ENCODE measurements around the gene GPC6.

Gene GPC6

GRCh38 chr13:94153586-94153985 lies 927.0 kb downstream of the GPC6 start:
- DNase-seq: no peak

DNA sequence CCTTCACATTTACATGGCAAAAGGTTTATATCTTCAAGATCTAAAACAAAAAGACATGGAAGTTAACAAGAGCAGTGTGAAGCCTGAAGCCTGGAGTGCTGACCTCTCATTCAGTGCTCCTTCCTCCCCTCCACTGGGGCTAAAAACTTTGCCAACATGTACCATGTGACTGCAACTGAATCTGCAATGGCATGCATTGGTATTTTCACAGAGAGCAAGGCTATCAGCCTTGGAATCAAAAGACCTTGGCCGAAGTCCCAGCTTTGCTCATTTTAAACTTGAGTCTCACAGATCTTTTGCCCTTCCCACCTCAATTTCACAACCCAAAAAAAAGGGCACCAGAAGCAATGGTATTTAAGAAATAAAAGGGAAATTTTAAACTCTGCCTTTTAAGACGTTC lies 927.8 kb downstream of the GPC6 start:
- DNase-seq: peak; percentile 51

GRCh38 chr13:94157705-94158218 lies 931.2 kb downstream of the GPC6 start:
- no peak for DNase-seq

DNA sequence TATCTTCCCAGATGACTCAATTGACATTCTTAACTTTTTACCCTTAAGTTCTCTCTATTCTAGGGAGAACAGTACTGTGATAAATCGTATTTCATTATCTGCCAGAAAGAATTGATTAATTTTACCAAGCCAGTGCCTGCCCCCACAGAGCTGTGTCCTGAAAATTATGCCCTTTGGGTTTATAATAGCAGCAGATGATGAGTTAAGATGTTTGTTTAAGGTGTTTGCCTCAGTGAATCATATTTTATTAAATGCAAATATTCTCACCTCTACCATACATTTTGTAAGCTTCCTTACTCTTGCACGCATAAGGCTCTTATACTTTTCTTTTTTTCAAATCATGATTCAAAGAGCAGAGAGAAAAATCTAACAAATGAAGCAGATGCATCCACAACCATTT lies 934.3 kb downstream of the GPC6 start:
- no peak for DNase-seq

GRCh38 chr13:94162289-94162688 lies 935.7 kb downstream of the GPC6 start:
- no peak for DNase-seq

GRCh38 chr13:94163535-94163934 lies 936.9 kb downstream of the GPC6 start:
- DNase-seq: no peak

- no peak for DNase-seq
These were observed 942.3 kb downstream of the GPC6 start for GRCh38 chr13:94168783-94169453.

- no peak for DNase-seq
These were observed 943.0 kb downstream of the GPC6 start for GRCh38 chr13:94169454-94170144.

DNA sequence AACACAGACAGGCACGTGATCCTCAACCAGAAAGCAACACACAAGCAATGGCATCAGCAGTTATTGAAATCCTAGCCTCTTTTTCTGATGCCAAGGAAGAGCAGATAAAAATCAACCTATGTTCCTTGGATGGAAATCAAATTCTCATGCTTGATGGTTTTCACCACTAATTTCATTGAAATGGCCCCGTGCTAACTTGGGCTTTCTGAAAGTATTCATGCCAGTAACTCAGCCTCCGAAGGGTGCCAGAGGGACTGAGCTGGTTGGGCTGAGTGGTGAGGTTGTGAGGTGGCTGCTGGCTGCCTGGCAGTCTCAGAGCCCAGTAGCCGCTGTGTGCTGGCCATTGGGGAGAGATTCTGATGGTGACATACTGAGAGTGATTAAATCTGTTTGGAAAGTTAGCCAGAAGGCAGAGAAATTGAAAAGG lies 943.6 kb downstream of the GPC6 start:
- DNase-seq: no peak

- DNase-seq: no peak
These were observed 945.8 kb downstream of the GPC6 start for GRCh38 chr13:94172416-94172815.

DNA sequence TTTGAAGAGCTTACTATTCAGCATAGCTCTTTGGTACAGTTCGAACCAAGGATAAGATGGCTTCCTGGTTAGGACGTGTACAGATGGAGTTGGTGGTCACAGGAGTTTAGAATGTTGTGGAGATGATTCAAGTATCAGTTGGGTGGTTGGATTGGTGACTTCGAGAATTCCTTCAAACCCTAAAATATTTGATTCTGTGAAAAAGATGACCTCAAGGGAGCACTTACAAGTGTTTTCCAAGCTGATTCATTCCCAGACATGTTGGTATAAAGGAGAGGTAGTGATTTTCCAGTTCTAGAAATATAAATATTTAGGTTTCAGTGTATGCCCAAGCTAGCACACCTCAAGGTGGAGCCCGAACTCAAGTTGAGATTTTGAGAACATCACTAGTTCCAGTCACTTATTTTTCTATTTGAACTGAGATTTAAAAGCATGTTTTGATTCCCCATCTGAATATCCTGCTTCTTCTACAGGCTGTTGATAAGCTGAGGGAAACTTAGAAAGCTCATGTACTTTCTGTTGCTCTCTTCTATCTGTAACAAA lies 946.8 kb downstream of the GPC6 start:
- DNase-seq: peak; percentile 39

DNA sequence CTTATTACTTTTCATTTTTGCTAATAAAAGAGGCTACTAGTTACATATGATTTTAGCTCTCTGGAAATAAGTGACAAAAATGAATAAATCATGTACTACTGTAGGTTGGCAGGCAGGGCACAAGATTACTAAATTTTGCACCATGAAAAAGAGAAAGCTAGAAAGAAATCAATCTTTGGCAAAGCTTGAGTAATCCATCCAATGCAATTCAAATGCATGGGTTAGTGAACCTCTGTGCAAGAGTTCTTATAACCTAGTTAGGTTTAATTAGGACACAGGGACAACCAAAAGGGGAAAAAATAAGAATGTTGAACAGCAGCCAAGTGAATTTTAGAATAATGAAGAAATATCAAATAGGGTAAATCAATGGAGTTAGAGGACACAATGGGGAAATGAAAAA lies 947.4 kb downstream of the GPC6 start:
- no peak for DNase-seq

DNA sequence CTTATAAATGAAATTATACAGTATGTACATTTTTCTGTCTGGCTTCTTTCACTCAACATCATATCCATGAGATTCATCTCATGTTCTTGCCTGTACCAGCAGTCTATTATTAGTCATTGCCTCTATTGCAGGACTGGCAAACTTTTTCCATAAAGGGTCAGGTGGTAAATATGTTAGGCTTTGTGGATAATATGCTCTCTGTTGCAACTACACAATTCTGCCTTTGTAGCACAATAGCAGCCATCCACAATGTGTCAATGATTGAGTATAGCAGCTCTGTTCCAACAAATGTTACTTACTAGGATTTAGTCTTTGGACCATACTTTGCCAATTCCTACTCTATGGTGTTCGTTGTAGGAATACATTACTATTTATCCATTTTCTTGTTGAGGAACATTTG lies 948.5 kb downstream of the GPC6 start:
- DNase-seq: no peak

DNA sequence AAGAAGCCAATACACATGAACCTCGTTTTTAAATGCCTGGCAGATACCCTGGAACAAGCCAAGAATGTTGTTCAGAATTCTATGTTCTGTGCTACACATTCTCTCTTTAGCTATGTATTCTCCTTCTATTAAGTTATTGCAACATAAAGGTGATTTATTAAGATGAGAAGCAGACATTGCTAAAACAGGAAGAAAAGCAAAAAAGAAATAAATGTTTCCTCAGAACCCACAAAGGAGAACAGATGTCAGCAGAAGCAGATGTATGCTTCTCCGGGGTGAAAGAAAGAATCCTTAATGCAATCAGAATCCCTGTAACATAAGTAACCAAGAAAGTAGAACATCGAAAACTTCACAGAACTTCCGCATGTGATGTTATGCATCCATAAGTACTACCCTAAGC lies 950.0 kb downstream of the GPC6 start:
- DNase-seq: no peak

DNA sequence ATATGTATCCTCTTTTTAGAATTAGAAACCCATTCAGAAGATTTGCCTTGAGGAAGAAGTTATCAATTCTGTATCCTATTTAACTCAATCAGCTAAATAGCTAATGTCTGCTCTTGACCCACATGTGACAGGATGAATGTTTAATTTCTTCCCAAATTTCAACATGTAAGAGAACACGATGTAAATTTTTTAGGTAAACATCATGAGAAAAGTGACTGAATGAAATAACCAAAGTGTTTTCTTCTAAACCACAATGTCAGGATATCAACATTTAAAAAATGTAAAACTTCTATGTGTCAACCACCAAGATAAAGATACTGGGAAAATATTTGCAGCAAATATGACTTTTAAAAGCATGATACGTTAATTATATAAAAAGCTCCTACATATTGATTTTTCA lies 950.4 kb downstream of the GPC6 start:
- DNase-seq: no peak

GRCh38 chr13:94178625-94179244 lies 952.1 kb downstream of the GPC6 start:
- DNase-seq: no peak

DNA sequence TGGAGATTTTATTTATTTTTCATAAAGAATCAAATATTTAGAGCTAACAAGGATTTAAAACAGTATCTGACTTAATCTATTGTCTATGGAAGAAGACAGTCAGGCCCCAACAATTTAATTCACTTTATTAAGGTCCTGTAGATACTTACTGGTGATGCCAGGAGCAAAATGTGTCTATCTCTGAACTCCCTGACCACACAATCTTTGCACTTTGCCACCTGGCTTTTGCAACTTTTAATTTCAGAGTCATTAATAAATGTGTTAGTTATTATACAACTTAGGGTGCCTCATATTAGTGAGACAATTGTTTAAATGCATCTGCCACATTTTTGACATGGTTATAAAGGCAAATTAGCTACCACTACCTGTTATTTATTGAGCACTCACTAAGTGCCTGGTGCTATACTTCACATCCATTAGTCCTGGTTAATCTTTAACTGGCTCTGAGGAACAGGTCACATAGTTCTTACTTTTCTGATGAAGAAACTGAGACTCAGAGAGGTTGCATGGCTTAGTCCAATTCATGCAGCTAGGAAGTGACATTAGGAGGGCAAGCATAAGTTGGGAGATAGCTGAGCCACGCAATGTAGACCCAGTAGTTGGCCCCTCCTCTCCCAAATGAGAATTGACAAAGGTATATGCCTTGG lies 955.0 kb downstream of the GPC6 start:
- DNase-seq: no peak

DNA sequence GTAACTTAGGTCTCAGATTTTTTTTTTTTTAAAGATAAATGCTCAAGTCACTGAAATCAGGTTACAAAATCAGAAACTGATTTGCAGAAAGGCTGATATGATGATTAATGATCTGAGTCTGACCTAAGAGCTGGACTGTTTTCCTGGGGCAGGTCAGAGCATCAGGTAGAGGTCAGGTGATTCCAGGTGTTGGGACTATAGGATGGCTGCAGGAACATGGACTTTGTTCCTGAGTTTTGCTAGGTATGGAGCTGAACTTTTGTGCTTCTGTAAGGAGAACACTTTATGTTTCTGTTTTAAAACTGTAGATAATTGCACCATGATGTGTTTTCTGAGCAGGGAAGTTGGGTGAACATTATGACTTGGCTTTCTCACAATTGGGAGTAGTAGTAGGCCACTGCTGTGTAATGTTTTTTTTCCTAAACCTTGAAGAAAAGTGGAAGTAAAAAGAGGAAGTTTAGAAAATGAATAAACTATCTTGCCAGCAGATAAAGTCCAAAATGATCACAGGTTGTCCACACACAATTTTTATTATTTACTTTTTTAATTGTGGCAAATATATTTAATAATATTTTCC lies 955.7 kb downstream of the GPC6 start:
- DNase-seq: no peak

DNA sequence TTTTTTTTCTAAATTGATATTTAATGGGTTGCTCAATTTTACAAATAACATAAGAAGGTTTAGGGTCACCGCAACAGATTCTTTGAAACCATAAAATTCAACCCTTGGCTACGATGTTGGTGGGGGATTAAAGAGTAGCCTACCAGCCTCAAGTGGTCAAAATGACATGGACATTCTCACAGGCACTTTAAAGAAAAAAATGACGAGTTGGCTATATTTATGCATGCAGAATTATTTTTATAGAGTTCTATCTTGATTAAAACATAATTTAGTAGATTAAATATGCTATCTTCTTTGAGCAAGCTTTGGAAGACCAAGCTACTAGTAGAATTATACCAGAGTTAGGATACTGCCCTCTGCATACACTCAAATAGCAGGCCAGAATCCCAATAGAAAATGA lies 959.9 kb downstream of the GPC6 start:
- no peak for DNase-seq

DNA sequence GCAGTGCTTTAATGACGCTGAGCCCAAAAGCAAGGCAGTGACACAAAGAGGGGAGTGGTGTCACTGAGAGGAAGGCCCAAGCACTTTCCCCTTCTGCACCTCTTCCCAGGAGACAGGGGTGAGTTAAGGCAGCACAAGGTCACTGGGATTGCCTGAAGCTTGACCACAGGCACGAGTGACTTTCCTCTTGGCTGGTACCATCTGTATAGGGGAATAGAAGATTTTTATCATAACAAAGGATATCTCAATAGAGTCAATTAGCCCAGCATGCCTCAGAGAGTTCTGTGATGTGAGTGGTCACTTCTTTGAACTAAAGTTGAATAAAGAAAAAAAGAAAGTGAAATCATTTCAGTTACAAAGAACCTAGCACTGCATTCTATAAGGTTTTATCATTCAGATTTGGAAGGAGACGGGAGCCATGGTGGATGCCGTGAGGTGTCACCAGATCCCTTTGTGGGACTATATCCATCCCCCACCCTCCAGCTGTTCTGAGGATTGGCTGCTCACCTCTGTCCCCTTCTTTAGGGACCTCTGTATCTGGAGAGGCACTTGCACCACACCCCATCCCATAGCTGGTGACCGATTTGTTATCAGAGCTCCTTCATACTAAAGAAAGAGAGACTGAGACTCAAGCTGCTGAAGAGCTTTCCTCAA lies 961.7 kb downstream of the GPC6 start:
- DNase-seq: no peak

- peak; percentile 36 for DNase-seq
These were observed 965.9 kb downstream of the GPC6 start for GRCh38 chr13:94192431-94192975.

- DNase-seq: peak; percentile 95
These were observed 969.1 kb downstream of the GPC6 start for GRCh38 chr13:94195715-94196114.
